HL-60 (cell line): ENCODE results near the gene TOX3.

Experiments
- DNase-seq, 2 experiments: peaks; one replicate each; pipeline ENCODE4 v3.0.0-alpha.2; 2010 to 2020; ENCODE audit warnings: low read depth in 1 of 2, low spot score in 1 of 2
- H3K27ac ChIP-seq: fragments of 250-450 bp; sonication (Bioruptor Pico); replicated peaks from 2 replicates; pipeline ENCODE4 v1.5.1; 2020; ENCODE audit warnings: mild to moderate bottlenecking, moderate library complexity
- H3K27me3 ChIP-seq: fragments of 250-450 bp; sonication (Bioruptor Pico); 2 replicates; pipeline ENCODE4 v1.5.1; 2021; ENCODE audit warnings: mild to moderate bottlenecking, moderate library complexity; ENCODE audit not compliant: insufficient read depth, poor library complexity, severe bottlenecking
- H3K4me3 ChIP-seq: replicated peaks from 2 replicates; pipeline ENCODE4 v1.5.1; 2011; ENCODE audit warnings: mild to moderate bottlenecking, control low read depth, low read length; ENCODE audit not compliant: insufficient read depth
- GABPA ChIP-seq: IDR thresholded peaks from 2 replicates; pipeline ENCODE4 v1.6.1; 2012; ENCODE audit warnings: low read depth
- POLR2AphosphoS5 ChIP-seq: IDR thresholded peaks from 2 replicates; pipeline ENCODE4 v1.6.1; 2012; ENCODE audit warnings: low read depth
- SPI1 ChIP-seq: IDR thresholded peaks from 2 replicates; pipeline ENCODE4 v1.6.1; 2012; ENCODE audit warnings: low read depth, mild to moderate bottlenecking, borderline replicate concordance
- TF ChIP-seq, protein P1 (sequence below): IDR thresholded peaks from one replicate; pipeline ENCODE4 v1.5.1; 2011; ENCODE audit warnings: low read length, control low read depth, inconsistent platforms; ENCODE audit not compliant: insufficient read depth
- TF ChIP-seq, protein P2 (sequence below): IDR thresholded peaks from 2 replicates; pipeline ENCODE4 v1.6.1; 2012; ENCODE audit warnings: low read depth; ENCODE audit not compliant: insufficient replicate concordance

TOX3 gene

GRCh38 chr16:52572656-52573055, 25.7 kb upstream of the TOX3 start:
- H3K4me3 ChIP-seq: no peak overlapping the region
- no peak overlapping the region for H3K27ac ChIP-seq
- no peak for DNase-seq
- H3K27me3 ChIP-seq: no peaks in the 10 kb centered on the region
- no peak for TF ChIP-seq GABPA
- TF ChIP-seq, protein P1, sequence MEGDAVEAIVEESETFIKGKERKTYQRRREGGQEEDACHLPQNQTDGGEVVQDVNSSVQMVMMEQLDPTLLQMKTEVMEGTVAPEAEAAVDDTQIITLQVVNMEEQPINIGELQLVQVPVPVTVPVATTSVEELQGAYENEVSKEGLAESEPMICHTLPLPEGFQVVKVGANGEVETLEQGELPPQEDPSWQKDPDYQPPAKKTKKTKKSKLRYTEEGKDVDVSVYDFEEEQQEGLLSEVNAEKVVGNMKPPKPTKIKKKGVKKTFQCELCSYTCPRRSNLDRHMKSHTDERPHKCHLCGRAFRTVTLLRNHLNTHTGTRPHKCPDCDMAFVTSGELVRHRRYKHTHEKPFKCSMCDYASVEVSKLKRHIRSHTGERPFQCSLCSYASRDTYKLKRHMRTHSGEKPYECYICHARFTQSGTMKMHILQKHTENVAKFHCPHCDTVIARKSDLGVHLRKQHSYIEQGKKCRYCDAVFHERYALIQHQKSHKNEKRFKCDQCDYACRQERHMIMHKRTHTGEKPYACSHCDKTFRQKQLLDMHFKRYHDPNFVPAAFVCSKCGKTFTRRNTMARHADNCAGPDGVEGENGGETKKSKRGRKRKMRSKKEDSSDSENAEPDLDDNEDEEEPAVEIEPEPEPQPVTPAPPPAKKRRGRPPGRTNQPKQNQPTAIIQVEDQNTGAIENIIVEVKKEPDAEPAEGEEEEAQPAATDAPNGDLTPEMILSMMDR: no peak
- TF ChIP-seq, protein P2, sequence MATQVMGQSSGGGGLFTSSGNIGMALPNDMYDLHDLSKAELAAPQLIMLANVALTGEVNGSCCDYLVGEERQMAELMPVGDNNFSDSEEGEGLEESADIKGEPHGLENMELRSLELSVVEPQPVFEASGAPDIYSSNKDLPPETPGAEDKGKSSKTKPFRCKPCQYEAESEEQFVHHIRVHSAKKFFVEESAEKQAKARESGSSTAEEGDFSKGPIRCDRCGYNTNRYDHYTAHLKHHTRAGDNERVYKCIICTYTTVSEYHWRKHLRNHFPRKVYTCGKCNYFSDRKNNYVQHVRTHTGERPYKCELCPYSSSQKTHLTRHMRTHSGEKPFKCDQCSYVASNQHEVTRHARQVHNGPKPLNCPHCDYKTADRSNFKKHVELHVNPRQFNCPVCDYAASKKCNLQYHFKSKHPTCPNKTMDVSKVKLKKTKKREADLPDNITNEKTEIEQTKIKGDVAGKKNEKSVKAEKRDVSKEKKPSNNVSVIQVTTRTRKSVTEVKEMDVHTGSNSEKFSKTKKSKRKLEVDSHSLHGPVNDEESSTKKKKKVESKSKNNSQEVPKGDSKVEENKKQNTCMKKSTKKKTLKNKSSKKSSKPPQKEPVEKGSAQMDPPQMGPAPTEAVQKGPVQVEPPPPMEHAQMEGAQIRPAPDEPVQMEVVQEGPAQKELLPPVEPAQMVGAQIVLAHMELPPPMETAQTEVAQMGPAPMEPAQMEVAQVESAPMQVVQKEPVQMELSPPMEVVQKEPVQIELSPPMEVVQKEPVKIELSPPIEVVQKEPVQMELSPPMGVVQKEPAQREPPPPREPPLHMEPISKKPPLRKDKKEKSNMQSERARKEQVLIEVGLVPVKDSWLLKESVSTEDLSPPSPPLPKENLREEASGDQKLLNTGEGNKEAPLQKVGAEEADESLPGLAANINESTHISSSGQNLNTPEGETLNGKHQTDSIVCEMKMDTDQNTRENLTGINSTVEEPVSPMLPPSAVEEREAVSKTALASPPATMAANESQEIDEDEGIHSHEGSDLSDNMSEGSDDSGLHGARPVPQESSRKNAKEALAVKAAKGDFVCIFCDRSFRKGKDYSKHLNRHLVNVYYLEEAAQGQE: no peak
- TF ChIP-seq SPI1: no peak
- TF ChIP-seq POLR2AphosphoS5: no peak

- no peak overlapping the region for H3K4me3 ChIP-seq
- TF ChIP-seq POLR2AphosphoS5 (no peak), SPI1 (no peak), GABPA (no peak)
- TF ChIP-seq, protein P1: no peak
- TF ChIP-seq, protein P2: no peak
- no peak for DNase-seq
Observed at GRCh38 chr16:52570495-52571091, 23.6 kb upstream of the TOX3 start.

DNA sequence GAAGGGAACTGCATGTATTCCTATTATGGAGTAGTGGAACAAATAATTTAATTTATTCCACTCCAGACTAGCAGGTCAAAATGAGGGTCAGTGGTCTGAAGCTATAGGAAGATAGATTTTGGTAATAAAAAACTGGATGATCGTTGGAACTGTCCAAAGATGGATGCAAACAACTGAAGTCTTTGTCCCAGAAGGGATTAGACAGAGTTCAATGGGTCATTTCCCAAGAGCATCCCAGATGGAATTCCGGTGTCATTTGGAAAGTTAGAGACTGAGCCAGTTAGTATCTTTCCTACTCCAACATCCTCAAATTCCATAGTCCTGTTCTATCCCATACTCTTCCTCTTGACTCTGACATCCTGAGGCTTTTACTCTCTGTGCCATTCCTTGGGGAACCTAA, 22.8 kb upstream of the TOX3 start:
- H3K27ac ChIP-seq: no peak overlapping the region
- TF ChIP-seq, protein P1: no peak
- TF ChIP-seq, protein P2: no peak
- DNase-seq: no peak
- no peak overlapping the region for H3K4me3 ChIP-seq
- H3K27me3 ChIP-seq: no peaks in the 10 kb centered on the region

More at GRCh38 chr16:52570495-52571091, 23.6 kb upstream of the TOX3 start:
- H3K27me3 ChIP-seq: no peaks in the 10 kb centered on the region
- H3K27ac ChIP-seq: no peak overlapping the region
